GM18508 (cell line): ENCODE data around the gene ABCB8.

Source experiments
- ATAC-seq: cut with Tn5 transposase; IDR thresholded peaks from one replicate; pipeline ENCODE4 v1.9.1; 2021; ENCODE audit warnings: moderate number of reproducible peaks; ENCODE audit not compliant: insufficient read depth, unreplicated experiment

Gene ABCB8

GRCh38 chr7:151095123-151095797 lies 67.0 kb downstream of the ABCB8 start:
- ATAC-seq = no peak

- no peak for ATAC-seq
Measured at GRCh38 chr7:151095828-151096475, 67.7 kb downstream of the ABCB8 start.
